Stimulated activated naive CD8-positive, alpha-beta T cell treated with anti-CD3 and anti-CD28 coated beads, Interleukin-15, Interleukin-2, amounts not matched to agents 100 ng/mL and 50 ng/mL, for 24 hours (primary cell): Measurements from ENCODE around the gene PBX3.

Experiments used
- H3K27ac Mint-ChIP-seq: one replicate; pipeline ENCODE4 v1.8.0; 2021; ENCODE audit warnings: mild to moderate bottlenecking, mixed read lengths
- H3K27me3 Mint-ChIP-seq: one replicate; pipeline ENCODE4 v1.8.0; 2021; ENCODE audit warnings: mixed read lengths
- H3K36me3 Mint-ChIP-seq: one replicate; pipeline ENCODE4 v1.8.0; 2021; ENCODE audit warnings: low read depth, mixed read lengths
- H3K4me1 Mint-ChIP-seq: one replicate; pipeline ENCODE4 v1.8.0; 2021; ENCODE audit warnings: low read depth, mixed read lengths
- H3K4me3 Mint-ChIP-seq: one replicate; pipeline ENCODE4 v1.8.0; 2021; ENCODE audit warnings: mild to moderate bottlenecking, mixed read lengths
- H3K9me3 Mint-ChIP-seq: one replicate; pipeline ENCODE4 v1.8.0; 2021; ENCODE audit warnings: mixed read lengths

PBX3 gene

DNA sequence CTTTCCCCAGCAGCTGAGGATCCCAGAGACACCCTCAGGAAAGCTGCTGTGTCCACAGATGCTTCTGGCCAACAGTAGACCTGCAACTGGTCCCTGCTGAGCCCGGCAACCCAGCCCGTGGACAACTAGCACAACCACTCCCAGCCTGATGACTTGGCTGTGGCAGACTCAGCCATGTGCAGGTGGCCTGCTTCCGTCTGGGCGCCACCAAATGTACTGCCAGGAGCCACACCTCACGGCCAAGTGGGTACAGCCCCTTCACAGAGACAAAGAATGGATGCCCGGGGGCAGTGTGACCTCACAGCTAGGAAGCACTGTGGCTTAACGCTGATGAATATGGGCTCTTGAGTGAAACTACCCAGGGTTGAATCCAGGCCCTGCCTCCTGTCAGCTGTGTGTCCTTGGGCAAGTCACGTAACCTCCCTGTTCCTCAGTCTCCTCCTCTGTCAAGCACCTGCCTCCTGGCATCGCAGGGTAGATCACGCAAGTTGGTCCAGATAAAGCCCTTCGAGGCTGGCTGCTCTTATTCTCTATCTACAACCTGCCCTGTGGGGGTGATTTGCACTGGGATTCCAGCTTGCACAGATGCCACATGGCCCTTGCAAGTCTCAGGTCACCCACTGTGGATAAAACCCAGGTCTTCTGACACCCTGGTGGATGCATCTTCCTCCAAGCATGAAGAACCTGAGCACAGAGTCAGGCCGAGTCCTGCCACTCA lies 225.0 kb downstream of the PBX3 start:
- Mint-ChIP-seq H3K4me1 (no peaks in the 10 kb centered on the region), H3K4me3 (no peak overlapping the region), H3K9me3 (no peaks in the 10 kb centered on the region), H3K27ac (no peak overlapping the region), H3K36me3 (no peaks in the 10 kb centered on the region), H3K27me3 (peaks cover 2% of the 10 kb centered on the region)

DNA sequence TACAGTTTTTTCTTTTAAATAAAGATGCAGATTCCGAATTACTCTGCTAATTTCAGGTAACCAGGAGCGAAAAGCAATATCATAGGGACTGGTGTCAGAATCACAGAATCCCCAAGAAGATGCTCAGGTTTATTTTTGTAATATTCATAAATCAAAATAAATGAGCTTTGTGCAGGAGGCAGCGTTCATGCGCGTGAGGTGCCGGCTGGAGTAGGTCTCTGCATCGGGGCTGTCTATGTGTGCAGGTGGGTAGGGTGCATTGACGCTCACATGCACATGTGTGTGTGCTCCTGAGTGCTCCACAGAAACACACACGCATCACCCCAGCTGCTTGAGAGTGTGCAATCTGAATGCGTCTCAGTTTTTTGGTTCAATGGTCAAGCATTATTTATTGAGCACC lies 226.4 kb downstream of the PBX3 start:
- Mint-ChIP-seq H3K36me3 (no peaks in the 10 kb centered on the region), H3K4me1 (no peaks in the 10 kb centered on the region), H3K27ac (no peak overlapping the region), H3K27me3 (peaks cover 6% of the 10 kb centered on the region), H3K9me3 (no peaks in the 10 kb centered on the region), H3K4me3 (no peak overlapping the region)

DNA sequence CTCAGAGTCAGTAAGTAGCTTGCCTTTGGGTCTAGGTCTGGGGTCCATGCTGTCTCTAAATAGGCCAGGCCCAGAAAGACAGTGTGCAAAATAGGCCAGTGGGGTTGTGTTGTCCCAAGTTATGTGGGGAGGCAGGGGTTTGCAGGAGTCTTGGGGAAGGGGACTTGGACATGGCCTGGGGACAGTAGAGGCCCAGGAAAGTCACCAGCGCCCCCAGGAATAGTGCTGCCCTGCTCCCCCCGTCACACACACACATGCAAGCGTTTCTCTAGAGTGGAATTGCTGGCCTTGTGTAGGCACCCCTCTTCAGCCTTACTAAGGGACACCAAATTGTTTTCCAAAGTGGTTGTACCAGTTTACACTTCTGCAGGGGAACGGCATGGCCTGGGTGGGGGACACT lies 227.5 kb downstream of the PBX3 start:
- peaks cover 5% of the 10 kb centered on the region for H3K9me3 Mint-ChIP-seq
- H3K27ac Mint-ChIP-seq = no peak overlapping the region
- H3K27me3 Mint-ChIP-seq = peaks cover 8% of the 10 kb centered on the region
- H3K36me3 Mint-ChIP-seq = no peaks in the 10 kb centered on the region
- no peak overlapping the region for H3K4me3 Mint-ChIP-seq
- no peaks in the 10 kb centered on the region for H3K4me1 Mint-ChIP-seq

DNA sequence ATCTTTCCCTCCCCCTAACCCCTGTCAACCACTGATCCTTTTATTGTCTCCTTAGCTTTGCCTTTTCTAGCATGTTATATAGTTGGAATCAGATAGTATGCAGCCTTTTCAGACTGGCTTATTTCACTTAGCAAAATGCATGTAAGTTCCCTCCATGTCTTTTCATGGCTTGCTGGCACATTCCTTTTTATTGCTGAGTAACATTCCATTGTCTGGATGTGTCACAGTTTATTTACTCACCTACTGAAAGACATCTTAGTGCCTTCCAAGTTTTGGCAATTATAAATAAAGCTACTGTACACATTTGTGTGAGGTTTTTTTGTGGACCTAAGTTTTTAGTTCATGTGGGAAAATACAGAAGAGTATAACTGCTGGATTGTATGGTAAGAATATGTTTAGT lies 230.1 kb downstream of the PBX3 start:
- peaks cover 19% of the 10 kb centered on the region for H3K27me3 Mint-ChIP-seq
- H3K27ac Mint-ChIP-seq = no peak overlapping the region
- H3K4me1 Mint-ChIP-seq = no peaks in the 10 kb centered on the region
- H3K9me3 Mint-ChIP-seq = peaks cover 10% of the 10 kb centered on the region
- H3K36me3 Mint-ChIP-seq = no peaks in the 10 kb centered on the region
- H3K4me3 Mint-ChIP-seq = no peak overlapping the region

DNA sequence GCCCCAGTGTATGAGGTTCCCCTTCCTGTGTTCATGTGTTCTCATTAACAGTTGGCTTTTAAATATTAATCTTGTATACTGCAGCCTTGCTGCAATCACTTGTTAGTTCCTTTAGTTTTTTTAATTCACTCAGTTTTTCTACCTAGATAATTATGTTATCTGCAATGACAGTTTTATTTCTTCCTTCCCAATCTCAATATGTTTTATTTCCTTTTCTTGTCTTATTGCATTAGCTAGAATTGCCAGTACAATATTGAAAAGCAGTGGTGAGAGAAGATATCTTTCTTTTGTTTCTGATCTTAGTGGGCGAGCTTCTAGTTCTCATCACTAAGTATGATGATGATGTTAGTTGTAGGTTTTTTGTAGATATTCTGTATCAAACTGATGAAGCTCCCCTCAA lies 232.2 kb downstream of the PBX3 start:
- Mint-ChIP-seq H3K36me3 (no peaks in the 10 kb centered on the region), H3K4me3 (no peak overlapping the region), H3K9me3 (peaks cover 13% of the 10 kb centered on the region), H3K27ac (no peak overlapping the region), H3K27me3 (peaks cover 24% of the 10 kb centered on the region), H3K4me1 (no peaks in the 10 kb centered on the region)

DNA sequence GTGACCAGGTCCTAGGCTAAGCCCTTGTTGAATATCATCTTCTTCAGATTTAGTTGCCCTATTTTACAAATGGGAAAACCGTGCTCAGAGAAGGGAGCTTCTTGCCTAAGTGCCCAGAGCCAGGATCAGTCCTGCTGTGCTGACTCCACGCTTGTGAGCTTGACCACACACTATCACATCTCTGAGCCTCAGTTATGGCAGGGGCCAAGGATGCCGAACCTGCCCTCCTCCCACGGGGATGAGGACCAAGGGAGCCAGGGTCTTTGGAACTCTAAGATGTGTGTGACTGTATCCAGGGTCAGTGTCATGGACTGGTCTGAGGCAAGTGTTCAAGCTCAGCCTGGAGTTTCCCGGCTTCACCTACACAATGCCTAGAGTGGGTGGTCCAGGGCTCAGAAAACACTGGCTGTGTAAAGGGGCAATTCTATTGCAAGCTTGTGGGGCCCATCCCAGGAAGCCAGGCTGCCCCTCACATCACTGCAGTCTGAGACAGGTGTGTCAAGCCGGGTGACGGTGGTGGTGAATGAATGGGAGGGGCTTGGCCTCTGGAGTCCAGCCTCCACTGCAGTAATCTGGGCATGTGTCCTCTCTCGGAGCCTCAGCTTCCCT lies 235.7 kb downstream of the PBX3 start:
- H3K9me3 Mint-ChIP-seq = peaks cover 13% of the 10 kb centered on the region
- H3K4me3 Mint-ChIP-seq = no peak overlapping the region
- H3K36me3 Mint-ChIP-seq = no peaks in the 10 kb centered on the region
- no peak overlapping the region for H3K27ac Mint-ChIP-seq
- peaks cover 20% of the 10 kb centered on the region for H3K27me3 Mint-ChIP-seq
- no peaks in the 10 kb centered on the region for H3K4me1 Mint-ChIP-seq

DNA sequence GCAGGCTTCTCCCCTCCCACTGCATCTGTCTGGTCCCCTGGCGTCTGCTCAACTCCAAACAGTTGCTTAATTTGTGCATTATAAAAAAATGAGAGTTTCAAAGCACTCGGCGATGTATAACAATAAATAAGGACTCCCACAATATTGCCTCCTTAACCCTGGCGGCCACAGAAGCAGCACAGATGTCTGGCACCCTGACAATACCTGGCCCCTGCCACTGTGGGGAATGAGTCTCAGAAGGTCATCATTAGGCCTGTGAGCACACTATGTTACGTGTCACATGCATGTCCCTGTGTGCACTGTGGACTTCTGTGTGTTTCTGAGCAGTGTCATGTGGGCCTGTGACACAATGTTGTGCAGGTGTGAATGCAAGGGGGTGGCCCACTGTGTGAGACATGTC lies 236.5 kb downstream of the PBX3 start:
- H3K27me3 Mint-ChIP-seq = peaks cover 17% of the 10 kb centered on the region
- H3K4me3 Mint-ChIP-seq = no peak overlapping the region
- H3K9me3 Mint-ChIP-seq = peaks cover 13% of the 10 kb centered on the region
- no peaks in the 10 kb centered on the region for H3K4me1 Mint-ChIP-seq
- no peak overlapping the region for H3K27ac Mint-ChIP-seq
- H3K36me3 Mint-ChIP-seq = no peaks in the 10 kb centered on the region

DNA sequence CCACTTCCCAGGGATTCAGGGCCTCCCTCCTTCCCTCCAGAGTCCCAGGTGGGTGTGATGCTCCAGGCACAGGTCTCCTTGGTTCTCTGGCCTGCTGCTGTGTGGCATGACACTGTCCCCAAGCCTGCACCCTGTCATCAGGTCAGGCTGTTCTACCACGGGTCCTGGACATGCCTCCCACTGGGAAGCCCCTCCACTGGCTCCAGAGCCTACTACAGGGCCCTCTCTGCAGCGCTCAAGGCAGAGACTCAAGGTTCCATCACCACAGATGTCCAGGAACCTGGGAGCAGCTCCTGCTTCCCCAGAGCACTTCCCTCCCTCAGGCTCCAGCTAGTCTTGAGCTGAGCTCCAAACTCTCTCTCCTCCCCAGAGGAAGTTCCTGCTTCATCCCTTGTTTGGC lies 237.3 kb downstream of the PBX3 start:
- peaks cover 16% of the 10 kb centered on the region for H3K27me3 Mint-ChIP-seq
- H3K36me3 Mint-ChIP-seq = no peaks in the 10 kb centered on the region
- H3K27ac Mint-ChIP-seq = no peak overlapping the region
- no peaks in the 10 kb centered on the region for H3K4me1 Mint-ChIP-seq
- H3K4me3 Mint-ChIP-seq = no peak overlapping the region
- H3K9me3 Mint-ChIP-seq = peaks cover 11% of the 10 kb centered on the region

DNA sequence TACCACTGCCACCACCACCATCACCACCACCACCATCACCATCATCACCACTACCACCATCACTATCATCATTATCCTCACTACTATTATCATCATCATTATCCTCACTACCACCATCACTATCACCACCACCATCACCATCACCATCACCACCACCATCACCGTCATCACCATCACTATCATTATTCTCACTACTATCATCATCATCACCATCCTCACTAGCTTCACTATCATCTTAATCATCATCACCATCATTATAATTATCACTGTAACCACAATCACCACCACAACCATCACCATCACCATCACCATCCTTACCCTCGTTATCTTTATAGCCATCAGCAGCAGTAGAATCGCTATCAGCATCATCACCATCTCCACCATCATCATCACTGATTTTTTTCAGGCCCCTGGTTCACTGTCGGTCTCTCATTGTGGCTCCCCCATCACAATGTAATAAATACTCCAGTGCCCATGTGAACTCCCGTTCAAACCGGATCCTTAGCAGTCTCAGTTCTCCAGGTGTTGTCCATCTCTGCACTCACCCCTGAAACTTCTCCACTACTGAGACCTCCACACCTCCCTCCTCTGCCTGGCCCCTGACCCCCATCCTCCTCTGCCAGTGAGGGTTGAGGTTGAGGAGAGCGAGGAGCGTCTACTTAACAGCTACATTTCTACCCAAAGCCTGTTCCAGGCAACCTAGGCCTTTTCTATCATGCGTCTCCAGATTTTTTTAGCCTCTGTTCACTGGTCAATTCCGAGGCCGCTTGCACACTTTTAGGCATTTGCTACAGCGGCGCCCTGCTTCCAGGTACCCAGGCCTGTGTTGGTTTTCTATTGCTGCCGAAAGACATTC lies 238.2 kb downstream of the PBX3 start:
- Mint-ChIP-seq H3K27me3 (peaks cover 16% of the 10 kb centered on the region), H3K4me1 (no peaks in the 10 kb centered on the region), H3K9me3 (peaks cover 8% of the 10 kb centered on the region), H3K36me3 (no peaks in the 10 kb centered on the region), H3K27ac (no peak overlapping the region), H3K4me3 (no peak overlapping the region)

DNA sequence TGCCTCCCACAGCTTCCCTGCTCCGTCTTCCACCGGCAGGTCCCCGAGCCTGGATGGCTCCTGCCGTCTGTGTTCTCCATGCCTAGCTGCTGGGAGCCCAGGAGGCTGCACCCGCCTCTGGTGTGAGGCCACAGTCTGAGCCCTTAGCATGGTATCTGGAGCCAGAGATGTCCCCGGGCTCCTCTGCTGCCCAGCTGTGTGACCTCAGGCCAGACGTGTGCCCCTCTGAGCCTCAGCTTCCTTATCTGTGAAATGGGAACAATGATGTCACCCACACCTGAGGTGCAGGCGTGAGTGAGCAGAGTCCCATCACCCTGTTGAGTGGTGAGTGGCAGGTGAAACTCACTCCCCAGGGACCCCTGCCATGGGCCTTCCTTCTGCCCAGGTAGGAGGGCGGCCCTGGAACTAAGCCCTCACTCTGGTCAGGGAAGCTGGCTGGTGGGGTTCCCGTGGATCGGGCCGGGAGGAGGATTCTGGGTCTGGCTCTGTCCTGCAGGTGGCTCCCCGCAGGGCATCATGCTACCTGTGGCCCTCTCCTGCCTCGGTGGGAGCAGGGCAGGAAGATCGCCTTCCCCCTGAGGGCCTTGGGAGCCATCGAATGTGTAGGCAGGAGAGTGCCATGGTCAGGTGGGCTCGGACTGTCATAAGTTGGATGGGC lies 239.0 kb downstream of the PBX3 start:
- H3K4me3 Mint-ChIP-seq = no peak overlapping the region
- no peaks in the 10 kb centered on the region for H3K36me3 Mint-ChIP-seq
- H3K4me1 Mint-ChIP-seq = no peaks in the 10 kb centered on the region
- H3K27me3 Mint-ChIP-seq = peaks cover 12% of the 10 kb centered on the region
- peaks cover 4% of the 10 kb centered on the region for H3K9me3 Mint-ChIP-seq
- no peak overlapping the region for H3K27ac Mint-ChIP-seq

DNA sequence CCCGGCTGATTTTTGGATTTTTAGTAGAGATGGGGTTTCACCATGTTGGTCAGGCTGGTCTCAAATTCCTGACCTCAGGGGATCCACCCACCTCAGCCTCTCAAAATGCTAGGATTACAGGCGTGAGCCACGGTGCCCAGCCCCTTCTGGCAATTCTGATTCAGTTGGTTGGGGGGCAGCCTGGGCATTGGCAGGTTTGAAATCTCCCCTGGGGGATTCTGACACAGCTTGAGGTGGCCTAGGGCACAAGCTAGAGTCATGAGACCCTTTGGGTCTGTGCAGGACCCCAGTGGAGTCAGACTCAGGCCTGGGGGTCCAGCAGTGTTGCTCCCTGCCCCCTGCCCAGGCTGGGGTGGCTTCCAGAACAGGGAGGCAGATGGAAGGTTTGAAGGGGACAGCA lies 239.8 kb downstream of the PBX3 start:
- H3K36me3 Mint-ChIP-seq = no peaks in the 10 kb centered on the region
- H3K4me1 Mint-ChIP-seq = no peaks in the 10 kb centered on the region
- no peak overlapping the region for H3K4me3 Mint-ChIP-seq
- H3K27ac Mint-ChIP-seq = no peak overlapping the region
- H3K27me3 Mint-ChIP-seq = peaks cover 7% of the 10 kb centered on the region
- peaks cover 3% of the 10 kb centered on the region for H3K9me3 Mint-ChIP-seq

DNA sequence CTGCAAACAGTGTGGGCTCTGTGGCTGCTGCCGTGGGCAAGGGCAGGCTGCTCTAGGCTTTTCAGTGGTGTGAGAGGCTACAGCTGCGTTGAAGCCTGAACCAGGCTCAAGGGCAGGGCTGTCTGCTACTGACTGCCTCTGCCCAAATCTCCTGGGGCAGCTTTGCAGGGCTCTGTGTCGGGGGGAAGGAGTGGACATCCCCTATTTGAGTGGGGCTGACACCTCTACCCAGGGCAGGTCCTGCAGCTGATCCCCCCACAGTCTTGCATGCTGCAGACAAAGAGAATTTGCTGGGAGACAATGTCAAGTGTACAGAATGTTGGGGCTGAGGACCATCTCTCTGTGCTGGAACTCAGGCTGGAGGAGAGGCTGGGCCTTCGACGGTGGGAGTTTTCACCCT lies 240.2 kb downstream of the PBX3 start:
- Mint-ChIP-seq H3K27ac (no peak overlapping the region), H3K27me3 (peaks cover 3% of the 10 kb centered on the region), H3K36me3 (no peaks in the 10 kb centered on the region), H3K9me3 (peaks cover 1% of the 10 kb centered on the region), H3K4me3 (no peak overlapping the region), H3K4me1 (no peaks in the 10 kb centered on the region)

DNA sequence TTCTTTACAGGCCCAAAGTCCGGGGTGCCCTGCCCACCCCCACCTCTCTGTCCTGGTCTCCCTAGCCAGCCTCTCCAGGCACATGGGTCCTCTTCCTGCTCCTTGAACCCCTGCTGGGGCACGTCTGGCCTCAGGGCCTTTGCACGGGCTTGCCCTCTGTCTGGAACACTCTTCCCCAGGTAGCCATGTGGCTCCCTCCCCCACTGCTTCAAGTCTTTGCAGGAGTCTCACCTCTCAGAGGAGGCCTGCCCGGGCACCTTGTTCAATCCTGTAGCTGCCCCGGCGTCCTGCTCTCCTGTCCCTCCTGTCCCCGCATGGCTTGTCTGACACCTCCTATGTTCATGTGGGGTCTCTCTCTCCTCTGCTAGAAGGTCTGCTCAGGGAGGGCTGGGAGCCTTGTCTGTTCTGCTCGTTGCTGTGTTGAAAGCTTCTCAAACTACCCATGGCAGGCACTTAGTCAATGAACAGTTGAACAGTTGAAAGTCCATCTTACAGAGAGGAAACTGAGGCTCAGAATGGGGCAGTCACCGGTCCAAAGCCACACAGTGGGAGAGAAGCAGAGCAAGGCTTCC lies 241.4 kb downstream of the PBX3 start:
- H3K27ac Mint-ChIP-seq = no peak overlapping the region
- no peaks in the 10 kb centered on the region for H3K4me1 Mint-ChIP-seq
- H3K36me3 Mint-ChIP-seq = no peaks in the 10 kb centered on the region
- no peak overlapping the region for H3K4me3 Mint-ChIP-seq
- H3K27me3 Mint-ChIP-seq = no peaks in the 10 kb centered on the region
- H3K9me3 Mint-ChIP-seq = no peaks in the 10 kb centered on the region

DNA sequence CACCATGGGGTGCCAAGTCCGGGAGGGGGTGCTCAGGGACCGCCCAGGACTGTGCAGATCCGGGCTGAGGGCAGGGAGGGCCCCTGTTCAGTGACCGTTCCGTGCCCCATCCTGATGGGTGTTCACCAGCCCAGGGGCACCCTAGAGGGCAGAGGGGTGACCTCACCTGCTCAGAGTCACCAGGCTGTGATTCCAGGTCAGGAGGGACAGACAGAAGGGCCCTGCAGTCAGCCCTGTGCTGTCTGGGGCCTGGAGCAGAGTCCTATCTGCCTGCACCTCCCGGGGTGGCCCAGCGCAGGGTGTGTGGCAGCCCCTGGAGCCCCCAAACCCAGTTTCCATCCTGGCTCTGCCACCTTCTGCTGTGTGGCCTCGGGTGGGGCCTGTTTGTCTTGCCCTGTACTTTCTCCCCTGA lies 241.9 kb downstream of the PBX3 start:
- Mint-ChIP-seq H3K4me1 (no peaks in the 10 kb centered on the region), H3K27ac (no peak overlapping the region), H3K4me3 (no peak overlapping the region), H3K36me3 (no peaks in the 10 kb centered on the region), H3K9me3 (no peaks in the 10 kb centered on the region), H3K27me3 (no peaks in the 10 kb centered on the region)
